Activated naive CD8-positive, alpha-beta T cell treated with anti-CD3 and anti-CD28 coated beads, Interleukin-2, amount 10 ng/mL, durations not matched to agents 7 days and 5 days (primary cell): ENCODE results near the gene ZG16B. TPM values are rescaled to one million over a fixed set of nuclear protein-coding genes. Genes with fewer than 3 reads are reported as not detected.
A peak's percentile ranks its signal among the peaks of the same experiment; 100 is the strongest.

ENCODE experiments used
- ATAC-seq: fragments of 150-1000 bp; cut with Tn5 transposase; one replicate; pipeline ENCODE4 v1.10.0; 2021; ENCODE audit warnings: low read depth, moderate library complexity
- POLR2A ChIA-PET: fragments of 350-600 bp; sonication (Branson Sonifier 250); formaldehyde crosslinking; loops from one replicate; lab custom pipeline; 2021; ENCODE audit warnings: antibody characterized with exemption; lab: Charles Lee
- DNase-seq: peaks from one replicate; pipeline ENCODE4 v3.0.0; 2021
- H3K27ac Mint-ChIP-seq: one replicate; pipeline ENCODE4 v1.8.0; 2022; ENCODE audit warnings: mild to moderate bottlenecking, mixed read lengths
- H3K27me3 Mint-ChIP-seq: one replicate; pipeline ENCODE4 v1.8.0; 2022; ENCODE audit warnings: mild to moderate bottlenecking, moderate library complexity, mixed read lengths
- H3K36me3 Mint-ChIP-seq: one replicate; pipeline ENCODE4 v1.8.0; 2021; ENCODE audit warnings: mild to moderate bottlenecking, mixed read lengths
- H3K4me1 Mint-ChIP-seq: one replicate; pipeline ENCODE4 v1.8.0; 2021; ENCODE audit warnings: mixed read lengths
- H3K4me3 Mint-ChIP-seq: one replicate; pipeline ENCODE4 v1.8.0; 2022; ENCODE audit warnings: mild to moderate bottlenecking, moderate library complexity, mixed read lengths
- H3K9me3 Mint-ChIP-seq: one replicate; pipeline ENCODE4 v1.8.0; 2021; ENCODE audit warnings: mixed read lengths
- total RNA-seq, 2 experiments: library from RNA; stranded (reverse); gene quantifications; one replicate each; pipeline ENCODE4 v1.2.3, GENCODE V29; 2021

ZG16B gene
- total RNA-seq, 2 experiments from 2014 or later, result 6.7 to 8.1 TPM

DNA sequence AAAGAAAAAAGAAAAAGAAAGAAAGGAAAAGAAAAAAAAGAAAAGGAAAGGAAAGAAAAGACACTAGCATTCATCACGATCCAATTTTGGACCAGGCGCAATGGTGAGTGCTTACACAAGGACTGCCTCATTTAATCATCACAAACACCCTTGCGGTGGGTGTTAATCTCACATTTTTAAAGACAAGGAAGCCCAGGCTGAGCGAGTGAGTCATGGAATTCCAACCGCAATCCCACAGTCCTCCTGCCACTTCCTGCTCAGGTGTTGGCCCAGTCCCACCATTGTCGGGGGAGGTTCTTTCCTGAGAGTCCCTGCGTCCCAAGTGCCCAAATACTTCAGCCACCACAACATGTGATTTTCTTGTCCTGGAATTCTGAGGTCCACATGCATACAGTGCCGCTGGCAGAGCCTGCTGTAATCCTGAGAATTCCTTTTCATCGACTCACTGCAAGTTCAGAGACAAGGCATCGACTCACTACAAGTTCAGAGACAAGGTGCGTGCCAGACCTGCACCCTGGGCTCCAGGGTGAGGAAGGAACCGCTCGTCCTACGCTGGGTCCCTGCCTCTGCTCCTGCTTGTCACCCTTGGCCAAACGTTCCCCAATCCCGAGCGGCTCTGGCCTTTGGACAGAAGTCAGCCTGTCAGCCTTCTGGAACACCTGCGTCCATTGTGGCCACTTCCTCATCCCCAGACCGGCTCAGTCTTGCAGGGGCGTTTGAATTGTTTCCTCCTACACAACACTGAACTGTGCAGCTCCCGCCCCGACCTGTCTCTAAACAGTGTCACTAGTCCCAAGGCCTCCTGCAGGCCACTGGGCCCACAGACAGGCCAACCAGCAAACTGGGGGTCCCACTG is 5.8 kb downstream of the ZG16B start:
- POLR2A ChIA-PET, result no interaction called here
- no peak for DNase-seq
- H3K27ac Mint-ChIP-seq, result no peak overlapping the region
- H3K4me1 Mint-ChIP-seq, result peaks cover 10% of the 10 kb centered on the region
- H3K36me3 Mint-ChIP-seq, result no peaks in the 10 kb centered on the region
- H3K27me3 Mint-ChIP-seq, result peaks cover 5% of the 10 kb centered on the region
- no peak overlapping the region for H3K4me3 Mint-ChIP-seq
- H3K9me3 Mint-ChIP-seq, result no peaks in the 10 kb centered on the region
- no peak for ATAC-seq

DNA sequence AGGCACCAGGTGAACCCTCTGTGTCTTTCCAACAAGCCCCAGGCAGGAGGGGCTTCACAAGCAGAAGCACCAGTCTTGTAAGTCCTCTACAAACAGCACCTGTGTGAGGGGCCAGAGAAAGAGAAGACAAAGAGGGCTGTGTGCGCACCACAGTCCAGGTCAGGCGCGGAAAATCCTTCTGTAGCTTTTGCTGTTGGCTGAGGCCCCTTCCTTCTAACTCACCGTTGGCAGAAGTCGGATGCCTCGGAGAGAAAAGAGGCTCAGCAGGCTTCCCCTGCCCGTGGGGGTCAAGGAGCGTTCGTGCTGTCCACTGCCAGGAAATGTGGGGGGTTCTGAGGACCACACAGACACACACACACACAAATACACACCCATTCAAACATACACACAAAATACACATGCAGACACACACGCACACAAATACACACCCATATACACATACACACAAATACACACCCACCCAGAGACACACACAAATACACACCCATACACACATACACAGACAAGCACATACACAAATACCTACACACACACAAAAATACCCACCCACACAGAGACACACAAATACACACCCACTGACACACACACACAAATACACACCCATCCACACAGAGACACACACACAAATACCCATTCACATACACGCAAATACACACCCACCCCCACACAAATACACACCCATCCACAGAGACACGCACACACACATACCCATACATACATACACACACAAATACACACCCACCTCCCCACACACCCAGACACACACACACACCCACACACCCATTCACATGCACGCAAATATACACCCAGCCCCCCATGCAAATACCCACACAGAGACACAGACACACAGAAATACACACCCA is 6.8 kb downstream of the ZG16B start:
- Mint-ChIP-seq H3K36me3 (no peaks in the 10 kb centered on the region), H3K27ac (no peak overlapping the region), H3K4me3 (no peak overlapping the region), H3K27me3 (peaks cover 5% of the 10 kb centered on the region), H3K4me1 (peaks cover 12% of the 10 kb centered on the region), H3K9me3 (no peaks in the 10 kb centered on the region)
- ATAC-seq (no peak), DNase-seq (no peak)
- POLR2A ChIA-PET, result no interaction called here

DNA sequence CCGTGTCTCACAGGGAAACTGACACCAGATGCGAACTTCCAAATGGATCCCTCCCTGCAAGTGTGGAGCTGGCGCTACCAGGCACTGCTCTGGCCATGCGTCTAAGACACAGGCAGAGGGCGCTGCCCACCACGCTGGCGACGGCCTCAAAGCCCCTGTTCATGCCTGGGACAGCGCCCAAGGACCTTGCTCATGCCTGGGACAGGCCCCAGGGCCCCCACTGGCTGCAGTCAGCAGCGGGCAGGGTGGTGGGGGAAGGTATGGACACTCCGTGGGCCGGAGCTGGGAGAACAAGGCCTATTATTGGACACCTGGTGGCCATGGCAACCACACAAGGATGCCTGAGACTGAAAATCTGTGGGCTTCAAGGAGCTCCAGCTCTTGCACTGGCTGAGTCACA is 8.8 kb downstream of the ZG16B start:
- Mint-ChIP-seq H3K27ac (peak overlapping the region; percentile 15), H3K27me3 (peaks cover 5% of the 10 kb centered on the region), H3K9me3 (no peaks in the 10 kb centered on the region), H3K36me3 (no peaks in the 10 kb centered on the region), H3K4me1 (peaks cover 20% of the 10 kb centered on the region), H3K4me3 (no peak overlapping the region)
- peak; percentile 76 for ATAC-seq
- POLR2A ChIA-PET, result interaction anchor here (0.5 to 2.2 kb wide), 2 partner anchors 29 to 167 kb away, joined by 3 to 19 read pairs; no protein-coding TSS in a partner anchor
- DNase-seq, result peak; percentile 73

DNA sequence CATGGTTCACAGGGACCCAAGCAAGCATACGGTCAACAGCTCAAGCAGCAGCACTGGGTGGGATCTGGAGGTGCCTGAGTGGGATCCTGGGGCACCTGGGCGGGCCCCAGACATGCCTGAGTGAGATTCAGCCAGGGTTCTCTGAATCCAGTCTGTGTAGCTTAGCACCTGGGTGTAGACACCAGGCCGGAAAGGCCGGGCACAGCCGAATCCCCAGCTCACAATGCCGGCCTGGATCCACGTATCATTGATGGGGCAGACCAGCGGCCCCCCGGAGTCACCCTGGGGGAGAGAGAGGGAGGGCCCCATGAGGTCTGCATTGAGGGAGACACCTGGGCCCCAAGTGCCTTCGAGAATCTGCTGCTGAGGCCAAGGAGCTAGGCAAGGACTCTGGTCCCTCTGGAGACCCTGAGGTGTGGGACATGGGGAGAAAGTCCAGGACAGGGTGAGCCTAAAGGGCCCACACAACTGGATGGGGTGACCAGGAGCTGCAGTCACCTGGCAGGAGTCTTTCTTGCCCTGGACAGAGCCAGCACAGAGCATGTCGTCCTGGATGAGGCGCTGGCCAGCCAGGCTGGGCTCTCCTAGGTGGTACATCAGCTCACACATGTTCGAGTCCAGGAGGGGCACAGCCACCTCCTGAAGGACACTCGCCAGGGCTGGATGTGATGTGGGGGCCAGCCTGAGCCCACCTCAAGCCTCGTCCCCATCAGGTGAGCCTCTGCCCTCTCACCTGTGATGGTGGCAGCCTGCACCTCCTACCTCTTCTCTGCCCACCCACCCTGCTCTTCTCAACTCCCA is 9.7 kb downstream of the ZG16B start:
- POLR2A ChIA-PET, result interaction anchor here (0.5 to 2.2 kb wide), 2 partner anchors 28 to 166 kb away, joined by 3 to 19 read pairs; no protein-coding TSS in a partner anchor
- H3K9me3 Mint-ChIP-seq, result no peaks in the 10 kb centered on the region
- DNase-seq (no peak), ATAC-seq (no peak)
- no peaks in the 10 kb centered on the region for H3K36me3 Mint-ChIP-seq
- H3K4me1 Mint-ChIP-seq, result peaks cover 22% of the 10 kb centered on the region
- H3K27me3 Mint-ChIP-seq, result peaks cover 5% of the 10 kb centered on the region
- no peak overlapping the region for H3K4me3 Mint-ChIP-seq
- H3K27ac Mint-ChIP-seq, result peak overlapping the region; percentile 21

DNA sequence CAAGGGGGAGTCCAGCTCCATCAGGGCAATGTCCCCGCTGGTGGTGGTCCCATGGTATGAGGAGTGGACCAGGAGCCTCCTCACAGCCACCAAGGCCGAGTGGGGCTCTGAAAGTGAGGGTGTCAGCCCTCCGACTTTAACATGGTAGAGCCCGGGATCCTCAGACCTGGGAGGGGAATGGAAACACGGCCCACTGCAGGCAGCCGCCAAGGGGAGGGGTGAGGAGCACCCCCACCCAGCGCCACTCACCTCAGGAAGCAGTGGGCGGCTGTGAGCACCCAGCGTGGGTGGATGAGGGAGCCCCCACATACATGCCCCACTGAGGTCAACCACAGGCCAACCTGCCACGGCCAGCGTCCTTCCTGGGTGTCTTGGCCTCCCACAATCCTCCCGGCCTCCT is 10.8 kb downstream of the ZG16B start:
- no peak for ATAC-seq
- H3K4me1 Mint-ChIP-seq, result peaks cover 28% of the 10 kb centered on the region
- peaks cover 5% of the 10 kb centered on the region for H3K27me3 Mint-ChIP-seq
- POLR2A ChIA-PET, result no interaction called here
- H3K4me3 Mint-ChIP-seq, result no peak overlapping the region
- no peak for DNase-seq
- H3K36me3 Mint-ChIP-seq, result no peaks in the 10 kb centered on the region
- no peaks in the 10 kb centered on the region for H3K9me3 Mint-ChIP-seq
- H3K27ac Mint-ChIP-seq, result peak overlapping the region; percentile 31

DNA sequence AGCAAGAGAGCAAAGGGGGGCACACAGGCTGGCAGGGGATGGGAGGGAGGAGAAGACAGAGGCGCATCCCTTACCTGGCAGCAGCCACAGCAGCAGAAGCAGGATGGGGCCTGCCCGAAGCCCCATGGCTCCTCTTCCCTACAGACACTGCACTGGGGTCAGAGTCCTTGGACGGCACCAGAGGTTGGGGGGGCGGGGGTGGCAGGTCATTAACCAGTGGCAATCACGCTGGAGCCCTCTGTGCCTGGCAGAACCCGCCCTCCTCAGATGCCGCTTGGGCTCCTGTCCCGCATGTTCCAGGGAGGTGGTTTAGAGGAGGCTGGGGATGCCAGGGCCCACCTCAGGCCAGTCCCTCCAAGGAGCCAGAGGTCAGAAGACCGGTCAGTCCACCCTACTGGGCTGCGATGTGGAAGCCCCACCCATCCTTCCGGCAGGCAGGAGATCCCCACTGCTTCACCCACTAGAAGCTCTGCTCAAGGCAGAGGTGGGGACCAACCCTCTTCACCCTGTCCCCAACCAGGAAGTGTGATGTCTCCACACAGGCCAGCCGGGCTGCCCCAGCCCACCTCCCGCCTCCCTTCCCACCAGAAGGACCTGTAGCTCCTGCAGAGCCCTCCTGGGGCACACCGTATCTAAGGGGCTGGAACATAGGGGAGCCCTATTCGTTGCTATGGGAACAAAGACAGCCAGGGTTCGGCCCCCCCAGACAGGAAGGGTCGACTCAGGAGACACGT is 11.7 kb downstream of the ZG16B start:
- H3K36me3 Mint-ChIP-seq, result no peaks in the 10 kb centered on the region
- H3K4me3 Mint-ChIP-seq, result peak overlapping the region; percentile 44
- H3K27ac Mint-ChIP-seq, result peak overlapping the region; percentile 83
- DNase-seq (no peak), ATAC-seq (no peak)
- no peaks in the 10 kb centered on the region for H3K9me3 Mint-ChIP-seq
- peaks cover 5% of the 10 kb centered on the region for H3K27me3 Mint-ChIP-seq
- H3K4me1 Mint-ChIP-seq, result peaks cover 36% of the 10 kb centered on the region
- POLR2A ChIA-PET, result interaction anchor here (1.1 kb wide), 1 partner anchor 26 kb away, joined by 5 read pairs; no protein-coding TSS in a partner anchor

DNA sequence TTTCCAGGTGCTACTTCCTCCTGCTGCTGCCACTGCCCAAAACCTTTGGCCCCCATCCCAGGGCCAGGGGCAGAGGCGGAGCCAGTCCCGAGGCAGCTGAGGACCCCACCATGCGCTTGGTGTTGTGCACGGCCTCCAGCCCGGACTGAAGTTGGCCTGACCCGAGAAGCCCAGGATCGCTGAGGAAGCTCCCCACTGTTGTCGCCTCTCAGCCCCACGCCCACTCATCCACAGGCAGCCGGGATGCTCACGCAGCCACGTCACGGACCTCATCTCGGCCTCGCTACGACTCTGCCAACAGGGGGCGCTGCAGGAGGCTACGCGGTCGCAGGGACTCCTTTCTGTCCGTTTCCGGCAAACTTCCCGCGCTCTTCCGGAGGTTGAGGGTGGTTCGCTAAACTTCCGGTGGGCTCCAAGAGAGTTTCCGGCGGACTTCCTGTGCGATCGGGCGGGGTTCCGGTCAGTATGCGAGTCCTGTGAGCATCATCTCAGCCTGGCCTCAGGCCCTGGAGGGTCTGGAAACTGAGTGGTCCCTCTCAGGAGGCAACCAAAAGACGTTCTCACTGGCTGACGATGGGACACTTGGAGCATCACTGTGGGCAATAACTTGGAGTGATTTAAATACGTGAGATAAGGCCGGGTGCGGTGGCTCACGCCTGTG is 12.4 kb downstream of the ZG16B start:
- Mint-ChIP-seq H3K27me3 (peaks cover 2% of the 10 kb centered on the region), H3K27ac (peak overlapping the region; percentile 83), H3K4me3 (peak overlapping the region; percentile 44), H3K4me1 (peaks cover 39% of the 10 kb centered on the region), H3K9me3 (no peaks in the 10 kb centered on the region), H3K36me3 (no peaks in the 10 kb centered on the region)
- DNase-seq (peak; percentile 81), ATAC-seq (peak; percentile 56)
- POLR2A ChIA-PET, result interaction anchor here (1.1 kb wide), 2 partner anchors 26 to 35 kb away, joined by 3 to 5 read pairs; no protein-coding TSS in a partner anchor

DNA sequence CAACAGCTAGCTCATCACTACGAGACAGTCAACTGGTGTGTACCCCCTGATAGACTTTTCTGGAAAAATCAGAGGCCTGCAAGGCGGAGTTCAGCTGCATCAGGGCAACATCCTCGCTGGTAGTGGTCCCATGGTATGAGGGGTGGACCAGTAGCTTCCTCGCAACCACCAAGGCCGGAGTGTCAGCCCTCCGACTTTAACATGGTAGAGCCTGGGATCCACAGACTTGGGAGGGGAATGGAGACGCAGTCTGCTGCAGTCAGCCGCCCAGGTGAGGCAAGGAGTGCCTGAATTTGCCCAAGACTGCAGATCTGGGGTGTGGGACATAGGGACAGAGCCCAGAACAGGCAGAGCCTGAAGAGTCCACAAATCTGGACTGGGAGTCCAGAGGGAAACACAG is 13.4 kb downstream of the ZG16B start:
- H3K27ac Mint-ChIP-seq, result peak overlapping the region; percentile 2
- no peak overlapping the region for H3K4me3 Mint-ChIP-seq
- POLR2A ChIA-PET, result interaction anchor here (1.1 kb wide), 1 partner anchor 36 kb away, joined by 3 read pairs; no protein-coding TSS in a partner anchor
- H3K27me3 Mint-ChIP-seq, result no peaks in the 10 kb centered on the region
- DNase-seq, result no peak
- H3K9me3 Mint-ChIP-seq, result no peaks in the 10 kb centered on the region
- H3K4me1 Mint-ChIP-seq, result peaks cover 39% of the 10 kb centered on the region
- no peaks in the 10 kb centered on the region for H3K36me3 Mint-ChIP-seq
- ATAC-seq, result no peak

DNA sequence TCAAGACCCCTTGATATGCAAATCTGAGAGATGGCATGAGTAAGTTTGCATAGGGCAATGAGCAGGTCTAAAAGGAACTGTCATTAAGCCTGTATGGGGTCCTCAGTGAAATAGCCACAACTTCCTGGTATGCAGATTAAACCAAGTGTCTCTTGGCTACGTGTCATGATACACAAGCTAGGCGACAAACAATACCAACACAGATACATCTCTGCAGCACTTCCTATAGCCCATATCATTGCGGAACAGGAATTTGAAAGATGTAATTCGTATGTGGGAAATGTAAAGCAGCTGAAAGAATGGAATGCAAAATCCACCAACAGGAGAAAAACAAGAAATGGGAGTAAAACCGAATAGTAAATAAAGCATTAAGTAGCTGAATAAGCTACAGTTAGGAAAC is 15.0 kb downstream of the ZG16B start:
- Mint-ChIP-seq H3K4me1 (peaks cover 33% of the 10 kb centered on the region), H3K27ac (no peak overlapping the region)

DNA sequence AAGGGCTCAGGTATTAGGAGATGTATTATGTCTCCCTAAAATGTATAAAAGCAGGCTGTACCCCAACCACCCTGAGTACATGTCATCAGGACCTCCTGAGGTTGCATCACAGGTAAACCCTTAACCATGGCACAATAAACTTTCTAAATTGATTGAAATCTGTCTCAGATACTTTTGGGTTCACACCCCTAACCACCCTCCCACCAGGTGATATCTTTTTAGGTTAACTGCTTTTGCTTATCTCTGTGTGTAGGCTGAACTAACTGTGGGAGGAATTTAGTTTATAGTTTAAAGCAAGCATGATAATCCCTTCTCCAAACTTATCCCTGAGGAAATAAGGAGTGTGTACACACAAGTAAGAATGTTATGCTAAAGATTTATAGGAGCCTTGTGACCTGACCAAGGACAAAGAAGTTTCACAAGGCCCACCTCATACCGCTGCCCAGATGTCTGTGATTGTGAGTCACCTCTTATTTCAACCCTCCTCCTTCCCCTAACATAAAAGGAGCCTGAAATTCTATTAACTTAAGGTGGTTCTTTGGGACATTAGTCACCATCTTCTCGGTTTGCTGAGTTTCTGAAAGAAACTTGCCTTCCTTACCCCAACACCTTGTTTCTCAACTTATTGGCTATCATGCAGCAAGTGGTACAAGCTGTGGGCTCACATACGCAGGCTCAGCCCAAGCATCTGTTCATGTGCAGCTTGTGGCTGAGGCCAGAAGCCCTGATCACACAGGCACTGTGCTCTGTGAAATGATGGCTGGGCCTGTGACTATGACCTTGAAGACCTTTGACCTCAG is 16.6 kb downstream of the ZG16B start:
- ATAC-seq, result peak; percentile 31
- peak overlapping the region; percentile 14 for H3K27ac Mint-ChIP-seq
- POLR2A ChIA-PET, result no interaction called here
- no peak overlapping the region for H3K4me3 Mint-ChIP-seq
- H3K9me3 Mint-ChIP-seq, result no peaks in the 10 kb centered on the region
- H3K27me3 Mint-ChIP-seq, result peaks cover 9% of the 10 kb centered on the region
- H3K36me3 Mint-ChIP-seq, result no peaks in the 10 kb centered on the region
- H3K4me1 Mint-ChIP-seq, result peaks cover 30% of the 10 kb centered on the region
- no peak for DNase-seq

More for the DNA sequence above, 15.0 kb downstream of the ZG16B start:
- no peak overlapping the region for H3K4me3 Mint-ChIP-seq
- POLR2A ChIA-PET, result interaction anchor here (1.4 kb wide), 1 partner anchor 23 kb away, joined by 5 read pairs; no protein-coding TSS in a partner anchor
- no peaks in the 10 kb centered on the region for H3K36me3 Mint-ChIP-seq
- no peak for DNase-seq
- H3K27me3 Mint-ChIP-seq, result peaks cover 4% of the 10 kb centered on the region
- no peak for ATAC-seq
- no peaks in the 10 kb centered on the region for H3K9me3 Mint-ChIP-seq
